DMS114 treated with DMSO at 0.1 percent for 48 hours (cell line): ENCODE data around the gene ZNF423.

Source experiments
- DNase-seq: peaks from one replicate; lab custom pipeline; 2025; ENCODE audit not compliant: unreplicated experiment; lab: John Stamatoyannopoulos, UW

Gene ZNF423

DNA sequence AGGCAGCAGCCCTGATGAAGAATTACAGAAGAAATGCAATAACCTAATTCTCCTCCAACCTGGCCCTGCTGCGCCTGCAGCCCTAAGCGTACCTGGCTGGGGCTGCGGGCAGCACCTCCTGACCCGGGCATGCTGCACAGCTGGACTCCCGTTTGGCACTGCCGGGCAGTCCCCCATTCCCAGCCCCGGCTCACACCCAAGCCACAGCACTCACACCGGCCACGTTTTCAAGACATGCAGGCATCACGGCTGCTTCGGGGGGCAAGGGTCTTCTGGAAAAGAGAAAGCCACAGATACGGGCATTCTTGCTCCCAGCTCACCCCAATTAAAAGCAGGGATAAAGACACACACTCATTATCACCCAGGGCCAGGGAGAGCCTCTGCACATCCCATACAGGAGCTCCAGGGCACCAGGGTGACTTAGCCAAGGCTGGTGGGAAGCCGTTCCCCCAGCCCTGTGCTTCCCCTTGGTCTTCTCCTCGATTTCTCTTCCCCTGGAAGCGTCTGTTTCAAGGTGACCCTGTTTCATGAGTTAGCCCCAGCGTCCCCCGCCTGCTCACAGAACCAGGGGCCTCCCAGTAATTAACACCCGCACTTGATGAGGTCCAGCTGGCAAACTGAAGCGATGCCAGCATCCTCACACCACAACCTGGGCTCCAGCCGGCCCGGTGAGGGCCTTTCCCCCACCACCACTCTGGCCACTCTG lies 265.6 kb downstream of the ZNF423 start:
- no peak for DNase-seq

DNA sequence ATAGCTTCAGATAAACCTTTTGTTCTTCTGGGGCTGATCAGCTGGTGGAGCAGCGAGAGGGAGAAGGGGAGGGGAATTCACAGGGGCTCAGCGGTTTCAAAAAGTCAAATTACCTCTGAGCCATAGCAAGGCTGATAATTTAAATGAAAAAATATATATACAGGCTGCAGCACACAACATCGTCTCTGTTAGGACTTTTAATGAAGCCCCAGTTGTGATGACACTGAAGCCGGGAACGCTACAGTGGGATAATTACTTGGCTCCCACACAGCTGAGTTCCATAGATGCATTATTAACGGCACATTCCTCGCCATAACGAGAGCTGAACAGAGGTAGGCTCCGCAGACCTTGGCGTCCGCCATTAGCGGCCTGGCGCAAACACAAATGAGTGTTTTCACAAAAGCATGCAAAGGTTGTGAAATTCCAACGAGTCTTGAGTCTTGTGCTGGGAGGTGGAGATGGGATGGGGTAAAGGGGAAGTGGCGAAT lies 266.3 kb downstream of the ZNF423 start:
- DNase-seq = no peak

- DNase-seq = no peak
Measured at GRCh38 chr16:49588729-49589384, 267.1 kb downstream of the ZNF423 start.

DNA sequence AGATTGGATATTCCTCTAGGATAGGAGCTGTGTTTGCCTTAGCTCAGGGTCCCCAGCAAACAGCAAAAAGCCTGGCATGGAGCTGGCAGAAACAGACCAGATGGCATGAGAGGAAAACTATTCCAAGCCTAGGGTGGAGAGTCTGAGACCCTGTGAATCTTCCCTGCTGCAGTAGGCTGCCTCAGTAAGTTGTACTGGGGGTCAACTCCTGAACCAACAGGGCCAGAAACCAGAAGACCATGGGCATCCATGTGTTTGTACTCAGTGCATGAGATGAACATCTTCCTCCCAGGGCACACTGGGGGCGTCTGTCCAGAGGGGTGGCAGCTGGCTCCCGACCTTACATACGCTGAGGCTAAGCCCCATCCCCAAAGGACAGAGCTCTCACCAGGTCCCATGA lies 267.9 kb downstream of the ZNF423 start:
- no peak for DNase-seq

DNA sequence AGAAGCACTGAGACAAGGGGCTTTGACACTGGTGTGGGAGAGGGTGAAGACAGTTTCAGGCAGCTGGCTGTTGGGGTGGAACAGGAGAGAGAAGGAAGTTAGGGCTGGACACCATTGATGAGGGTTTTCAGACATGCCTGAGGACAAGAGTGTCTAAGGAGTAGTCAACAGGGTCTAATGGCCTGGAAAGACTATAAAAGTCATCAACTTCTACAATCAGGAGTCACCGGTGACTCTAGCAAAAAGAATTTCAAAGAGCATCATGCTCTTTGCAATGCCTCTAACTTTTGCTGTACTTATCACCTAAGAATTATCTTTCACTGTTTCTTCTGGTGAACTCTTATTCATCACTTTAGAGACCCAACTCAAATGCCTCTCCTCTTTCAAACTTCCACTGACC lies 268.4 kb downstream of the ZNF423 start:
- no peak for DNase-seq

DNA sequence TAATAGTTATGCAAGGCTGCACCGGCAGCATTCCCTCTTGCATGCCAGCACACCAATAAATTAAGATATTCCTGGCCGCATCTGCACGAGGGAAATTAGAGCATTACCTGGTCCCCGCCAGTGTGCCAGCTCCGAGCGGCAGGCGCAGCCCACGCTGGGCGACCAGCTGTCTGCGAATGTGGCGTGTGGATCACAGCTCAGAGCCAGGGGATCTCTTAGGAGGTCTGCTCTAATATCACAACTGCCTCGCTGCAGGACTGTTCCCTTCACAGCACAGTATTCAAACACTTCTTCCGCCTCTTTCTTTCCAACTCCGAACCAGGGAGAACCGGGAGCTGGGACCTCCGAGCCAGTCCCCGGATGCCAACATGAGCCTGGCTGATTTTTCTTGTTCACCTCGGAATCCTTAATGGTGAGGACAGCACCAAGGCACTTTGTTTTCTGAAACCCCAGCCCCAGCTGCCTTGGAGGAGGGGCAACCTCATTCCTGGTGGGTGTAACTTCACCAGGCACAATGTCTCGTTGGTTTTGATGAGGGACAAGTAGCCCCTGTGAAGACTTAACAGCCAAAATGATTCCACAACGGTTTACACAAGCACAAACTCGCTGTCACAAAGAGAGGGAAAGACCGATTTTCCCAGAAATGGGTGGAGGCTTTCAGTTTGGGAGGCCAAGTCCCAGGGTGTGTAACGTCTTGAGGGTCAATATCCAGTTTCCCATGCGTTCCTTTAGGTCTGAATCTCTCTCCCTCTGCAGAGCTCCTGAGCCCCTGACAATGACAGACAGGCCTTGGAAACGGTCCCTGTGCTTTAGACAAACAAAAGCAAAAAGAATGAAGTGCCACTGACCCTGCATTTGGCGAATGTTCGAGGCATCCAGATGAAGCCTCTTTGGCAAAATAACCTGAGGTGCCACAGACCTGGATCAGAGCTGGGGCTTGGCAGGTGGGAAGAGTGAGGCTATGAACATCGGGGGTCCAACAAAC lies 269.2 kb downstream of the ZNF423 start:
- DNase-seq = no peak

- DNase-seq = no peak
Measured at GRCh38 chr16:49585143-49585832, 270.6 kb downstream of the ZNF423 start.

DNA sequence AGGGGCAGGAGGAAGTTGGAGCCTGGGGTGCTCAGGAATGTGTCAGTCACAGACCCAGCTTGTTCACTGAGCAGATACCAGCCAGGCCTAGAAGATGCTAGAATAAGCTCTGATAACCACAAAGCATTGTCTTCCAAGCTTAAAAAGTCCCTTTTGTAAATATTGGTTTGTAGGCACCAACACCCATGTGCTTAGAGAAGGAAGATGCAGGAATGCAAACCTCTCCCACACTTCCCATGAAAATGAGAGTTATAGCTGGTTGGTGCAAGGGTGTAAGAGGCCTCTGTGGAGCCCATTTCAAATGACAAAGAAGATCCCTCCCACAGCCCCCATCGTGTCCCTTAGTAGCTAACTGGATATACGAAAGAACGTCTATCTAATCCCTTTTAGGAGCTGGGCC lies 272.0 kb downstream of the ZNF423 start:
- DNase-seq = no peak

GRCh38 chr16:49581630-49582298 lies 274.1 kb downstream of the ZNF423 start:
- no peak for DNase-seq

- DNase-seq = no peak
Measured at GRCh38 chr16:49580751-49581303, 275.1 kb downstream of the ZNF423 start.

- no peak for DNase-seq
Measured at GRCh38 chr16:49578435-49579024, 277.4 kb downstream of the ZNF423 start.

- DNase-seq = no peak
Measured at GRCh38 chr16:49578018-49578417, 277.9 kb downstream of the ZNF423 start.

DNA sequence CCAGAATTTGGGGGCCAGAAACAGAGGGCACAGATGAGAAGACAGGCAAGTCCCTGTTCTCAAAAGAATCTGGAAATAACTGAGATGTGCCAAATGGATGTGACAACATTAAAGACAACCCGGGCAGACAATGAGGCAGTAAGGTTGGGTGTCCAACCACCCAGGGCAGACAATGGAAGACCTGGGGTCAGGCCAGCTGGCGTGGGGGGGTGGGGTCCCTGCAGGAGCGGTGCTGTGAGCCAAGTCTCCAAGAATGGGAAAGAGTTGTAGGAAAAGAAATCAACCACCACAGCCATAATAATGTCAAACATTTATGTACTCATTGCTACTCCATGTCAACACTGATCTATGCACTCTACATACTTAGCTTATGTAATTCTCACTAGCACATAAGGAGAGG lies 279.0 kb downstream of the ZNF423 start:
- no peak for DNase-seq

- DNase-seq = no peak
Measured at GRCh38 chr16:49576173-49576494, 279.8 kb downstream of the ZNF423 start.

DNA sequence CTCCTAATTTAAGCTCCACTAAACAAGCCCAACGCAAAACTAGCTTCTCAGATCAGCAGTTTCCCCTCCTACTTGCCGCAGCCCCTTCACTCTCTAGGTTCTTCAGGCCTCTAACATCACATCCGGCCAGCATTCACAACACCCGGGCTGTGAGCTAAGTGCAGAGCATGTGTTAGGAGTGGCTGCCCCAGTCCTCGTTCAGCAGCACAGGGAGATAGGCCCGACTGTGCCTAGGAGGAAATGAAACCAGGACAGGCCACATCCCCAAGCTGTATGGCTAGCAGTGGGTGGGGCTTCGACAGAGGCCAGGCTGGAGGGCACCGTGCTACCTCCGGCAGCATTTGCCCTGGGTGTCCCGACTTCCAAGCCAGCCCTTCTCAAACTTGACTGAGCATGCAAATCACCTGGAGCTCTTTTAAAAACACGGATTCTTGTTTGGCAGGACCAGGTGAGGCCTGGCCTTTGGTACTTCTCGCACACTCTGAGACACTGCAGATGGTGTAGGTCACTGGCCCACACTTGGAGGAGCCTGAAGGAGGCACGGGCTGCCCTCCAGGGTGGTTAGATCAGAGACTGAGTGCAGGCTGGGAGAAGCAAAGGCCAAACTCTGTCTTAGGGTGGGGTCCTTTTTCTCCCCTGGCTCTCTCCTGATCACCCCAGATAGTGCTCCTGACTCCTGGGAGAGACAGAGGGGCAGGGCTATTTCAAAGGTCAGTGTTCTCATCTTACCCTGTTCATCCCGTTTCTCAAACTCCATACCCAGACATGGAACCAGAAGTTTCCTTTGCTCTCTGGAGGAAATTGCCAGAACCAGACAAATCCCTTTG lies 280.4 kb downstream of the ZNF423 start:
- no peak for DNase-seq

DNA sequence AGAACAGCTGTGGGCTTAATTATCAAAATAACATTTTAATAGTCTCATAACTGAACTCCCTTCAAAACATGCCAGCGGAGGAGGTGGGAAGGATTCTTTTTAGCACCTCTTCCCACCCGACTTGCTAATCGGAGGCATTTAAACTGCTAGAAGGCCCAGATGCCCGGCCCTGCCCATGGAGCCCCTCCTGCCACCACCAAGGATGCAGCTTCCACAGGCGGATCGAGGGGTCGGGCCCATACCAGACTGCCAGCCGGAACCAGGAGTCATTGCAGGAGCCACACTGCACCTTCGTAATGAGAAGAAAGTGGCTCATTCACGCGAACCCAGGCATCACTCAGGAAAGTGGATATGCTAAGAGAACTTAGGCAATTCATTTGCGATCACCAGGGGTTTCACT lies 281.1 kb downstream of the ZNF423 start:
- no peak for DNase-seq

DNA sequence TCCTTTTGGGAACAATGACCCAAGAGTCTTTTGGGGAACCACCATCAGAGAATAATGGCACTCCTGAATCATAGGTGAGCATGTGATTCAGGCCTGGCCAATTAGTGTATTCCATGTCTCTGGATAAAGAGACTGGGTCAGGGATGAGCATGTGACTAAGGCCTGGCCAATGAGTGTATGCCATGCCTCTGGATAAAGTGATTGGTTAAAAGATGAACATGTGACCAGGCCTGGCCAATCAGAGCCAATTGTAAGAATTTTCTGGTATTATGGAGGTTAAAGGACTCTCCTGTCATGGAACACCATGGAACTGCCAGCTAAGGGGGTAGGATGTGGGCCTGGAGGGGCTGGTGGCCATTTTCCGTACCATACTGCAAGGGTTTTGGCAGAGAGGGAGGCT lies 288.0 kb downstream of the ZNF423 start:
- no peak for DNase-seq

- no peak for DNase-seq
Measured at GRCh38 chr16:49566432-49566831, 289.5 kb downstream of the ZNF423 start.
